GM12875 (cell line): ENCODE results near the gene NEU3.
A peak's percentile ranks its signal among the peaks of the same experiment; 100 is the strongest.
"Not testable (repeated sequence)": the region's sequence is repeated elsewhere in the genome, so short reads cannot be mapped to it uniquely, and the experiment has no call there.

ENCODE experiments used
- H3K4me3 ChIP-seq: one replicate; pipeline ENCODE4 v1.5.1; 2011; ENCODE audit warnings: low read depth, low read length, control low read depth
- TF ChIP-seq, protein P1 (sequence below): IDR thresholded peaks from 2 replicates; pipeline ENCODE4 v1.5.1; 2011; ENCODE audit warnings: low read depth, mild to moderate bottlenecking, control low read depth, inconsistent platforms, low read length, moderate library complexity, borderline replicate concordance; ENCODE audit not compliant: insufficient read depth

NEU3 gene

DNA sequence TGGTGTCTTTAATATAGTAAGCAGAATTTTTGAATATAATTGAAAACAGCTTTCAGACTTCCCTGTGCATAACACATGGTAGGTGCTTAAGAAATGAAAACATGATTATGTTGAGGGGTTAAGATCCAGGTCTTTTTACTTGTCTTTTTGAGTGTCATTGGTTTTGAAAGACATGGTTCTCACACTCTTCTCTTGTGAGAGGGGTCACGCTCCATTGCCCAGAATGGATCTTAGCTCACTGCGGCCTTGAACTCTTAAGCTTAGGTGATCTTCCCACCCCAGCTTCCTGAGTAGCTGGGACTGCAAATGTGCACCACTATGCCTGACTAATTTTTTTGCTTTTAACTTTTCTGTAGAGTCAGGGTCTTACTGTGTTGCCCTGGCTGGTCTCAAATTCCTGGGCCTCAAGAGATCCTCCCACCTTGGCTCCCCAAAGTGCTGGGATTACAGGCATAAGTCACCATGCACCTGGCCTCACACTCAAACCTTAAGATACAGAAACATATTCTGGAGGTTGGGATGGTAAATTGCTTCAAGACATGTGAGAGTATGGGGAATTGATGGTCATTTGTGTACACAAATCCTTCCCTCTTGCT is 38.3 kb upstream of the NEU3 start:
- H3K4me3 ChIP-seq = peak overlapping the region; percentile 95
- TF ChIP-seq, protein P1, sequence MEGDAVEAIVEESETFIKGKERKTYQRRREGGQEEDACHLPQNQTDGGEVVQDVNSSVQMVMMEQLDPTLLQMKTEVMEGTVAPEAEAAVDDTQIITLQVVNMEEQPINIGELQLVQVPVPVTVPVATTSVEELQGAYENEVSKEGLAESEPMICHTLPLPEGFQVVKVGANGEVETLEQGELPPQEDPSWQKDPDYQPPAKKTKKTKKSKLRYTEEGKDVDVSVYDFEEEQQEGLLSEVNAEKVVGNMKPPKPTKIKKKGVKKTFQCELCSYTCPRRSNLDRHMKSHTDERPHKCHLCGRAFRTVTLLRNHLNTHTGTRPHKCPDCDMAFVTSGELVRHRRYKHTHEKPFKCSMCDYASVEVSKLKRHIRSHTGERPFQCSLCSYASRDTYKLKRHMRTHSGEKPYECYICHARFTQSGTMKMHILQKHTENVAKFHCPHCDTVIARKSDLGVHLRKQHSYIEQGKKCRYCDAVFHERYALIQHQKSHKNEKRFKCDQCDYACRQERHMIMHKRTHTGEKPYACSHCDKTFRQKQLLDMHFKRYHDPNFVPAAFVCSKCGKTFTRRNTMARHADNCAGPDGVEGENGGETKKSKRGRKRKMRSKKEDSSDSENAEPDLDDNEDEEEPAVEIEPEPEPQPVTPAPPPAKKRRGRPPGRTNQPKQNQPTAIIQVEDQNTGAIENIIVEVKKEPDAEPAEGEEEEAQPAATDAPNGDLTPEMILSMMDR = no peak

DNA sequence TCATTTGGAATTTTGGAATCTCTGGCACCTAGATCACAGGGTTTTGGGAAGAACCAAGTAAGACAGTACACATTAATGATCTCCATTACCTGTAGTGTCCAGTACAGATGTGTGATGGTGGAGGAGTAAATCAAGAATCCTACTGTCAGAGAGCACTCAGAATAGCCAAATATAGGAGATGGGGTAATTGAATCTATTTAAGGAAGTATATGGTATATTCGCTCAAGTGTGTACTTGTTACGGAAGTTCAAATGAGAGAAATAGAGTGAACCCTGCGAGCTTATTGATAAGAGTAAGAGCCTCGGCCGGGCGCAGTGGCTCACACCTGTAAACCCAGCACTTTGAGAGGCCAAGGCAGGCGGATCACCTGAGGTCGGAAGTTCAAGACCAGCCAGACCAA is 37.5 kb upstream of the NEU3 start:
- peak overlapping the region; percentile 19 for H3K4me3 ChIP-seq
- TF ChIP-seq, protein P1 = no peak

DNA sequence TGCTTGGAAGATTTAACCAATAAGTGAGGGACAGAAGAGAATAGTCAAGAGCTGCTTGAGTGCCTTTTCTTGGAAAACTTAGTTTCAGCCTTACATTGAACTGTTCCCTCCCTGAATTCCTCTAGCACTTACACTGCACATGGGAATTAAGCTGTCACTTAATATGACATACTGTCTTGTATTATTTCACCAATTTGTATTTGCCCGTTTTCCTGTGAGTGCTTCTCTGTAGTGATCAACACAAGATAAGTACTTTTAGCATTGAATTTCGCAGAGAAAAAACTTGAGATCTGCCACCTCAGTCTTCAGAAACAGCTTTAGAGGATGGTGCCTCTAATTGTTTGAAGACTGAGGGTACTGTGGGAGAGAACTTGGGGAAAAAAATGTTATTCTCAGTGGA is 36.0 kb upstream of the NEU3 start:
- TF ChIP-seq, protein P1 = no peak
- no peak overlapping the region for H3K4me3 ChIP-seq

GRCh38 chr11:74953451-74953850 is 35.3 kb upstream of the NEU3 start:
- H3K4me3 ChIP-seq = no peak overlapping the region
- TF ChIP-seq, protein P1 = no peak

GRCh38 chr11:74954199-74954598 is 34.5 kb upstream of the NEU3 start:
- TF ChIP-seq, protein P1 = no peak
- H3K4me3 ChIP-seq = no peak overlapping the region

DNA sequence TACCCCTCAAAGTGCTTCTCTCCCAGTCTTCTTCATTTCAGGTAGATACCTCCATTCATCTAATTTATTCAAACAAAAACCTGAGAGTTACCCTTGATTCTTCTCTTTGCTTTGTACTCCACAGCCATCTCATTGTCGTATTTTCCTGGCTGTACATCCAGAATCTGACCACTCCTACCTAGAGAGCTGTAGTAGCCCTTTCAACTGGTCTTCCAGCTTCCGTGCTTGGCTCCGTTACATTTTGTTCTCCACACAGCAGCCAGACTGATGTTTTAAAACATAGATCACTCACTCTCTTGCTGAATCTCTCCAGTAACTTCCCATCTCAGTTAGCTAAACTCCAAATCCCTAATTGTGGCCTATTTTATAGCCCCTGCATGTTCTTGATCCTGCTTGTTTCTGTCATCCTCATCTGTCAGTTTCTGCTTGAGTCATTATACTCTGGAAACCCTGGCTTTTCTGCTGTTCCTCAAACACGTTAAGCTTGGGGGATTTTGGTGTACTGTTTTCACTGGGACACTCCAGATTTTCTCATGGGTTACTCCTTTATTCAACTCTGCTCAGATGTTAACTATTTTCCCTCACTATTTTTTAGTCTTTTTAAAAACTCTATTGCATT is 32.2 kb upstream of the NEU3 start:
- TF ChIP-seq, protein P1 = no peak
- H3K4me3 ChIP-seq = no peak overlapping the region

DNA sequence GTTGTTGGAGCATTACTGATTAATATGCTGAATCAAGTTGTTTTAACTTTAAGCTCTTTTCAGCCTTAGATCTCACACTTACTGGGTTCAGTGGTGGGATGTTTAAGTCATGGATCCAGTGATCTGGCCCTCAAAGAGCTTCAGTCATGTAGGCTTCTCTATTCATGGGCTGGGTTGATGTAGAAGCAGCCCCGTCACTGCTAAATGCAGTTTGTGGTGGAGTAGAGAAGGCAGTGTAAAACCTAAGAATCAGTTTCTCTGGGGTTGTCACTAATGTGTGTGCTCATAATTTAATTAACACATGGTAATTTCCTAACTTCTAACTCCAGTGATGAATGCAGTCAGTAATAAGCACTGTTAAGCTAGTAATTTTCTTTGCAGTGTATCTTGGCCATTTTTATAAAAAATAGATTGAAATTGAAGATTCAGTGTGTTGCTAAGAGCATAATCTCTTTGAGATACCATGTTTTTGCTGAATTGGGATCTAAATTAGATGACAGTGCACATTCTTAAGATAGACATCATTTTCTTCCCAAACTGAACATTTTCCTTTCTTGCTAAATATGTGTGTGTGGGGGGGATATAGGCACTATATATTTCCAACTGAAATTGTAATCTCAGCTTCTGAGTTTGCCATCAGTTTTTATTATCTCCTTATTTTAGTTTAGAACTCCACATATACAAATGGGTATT is 30.6 kb upstream of the NEU3 start:
- H3K4me3 ChIP-seq = no peak overlapping the region
- TF ChIP-seq, protein P1 = no peak

GRCh38 chr11:74960128-74960527 is 28.6 kb upstream of the NEU3 start:
- H3K4me3 ChIP-seq = not testable (repeated sequence)
